NCI-H2196 treated with DMSO at 0.1 percent for 48 hours (cell line): ENCODE results near the gene ITGB4.
"Not testable (repeated sequence)": the region's sequence is repeated elsewhere in the genome, so short reads cannot be mapped to it uniquely, and the experiment has no call there.

Experiments
- DNase-seq: peaks from one replicate; lab custom pipeline; 2025; ENCODE audit not compliant: unreplicated experiment; lab: John Stamatoyannopoulos, UW

Gene ITGB4

GRCh38 chr17:75752802-75753513 lies 31.7 kb downstream of the ITGB4 start:
- DNase-seq = no peak

GRCh38 chr17:75753514-75754377 lies 32.5 kb downstream of the ITGB4 start:
- no peak for DNase-seq

- DNase-seq = no peak
Measured at GRCh38 chr17:75754378-75755204, 33.3 kb downstream of the ITGB4 start.

DNA sequence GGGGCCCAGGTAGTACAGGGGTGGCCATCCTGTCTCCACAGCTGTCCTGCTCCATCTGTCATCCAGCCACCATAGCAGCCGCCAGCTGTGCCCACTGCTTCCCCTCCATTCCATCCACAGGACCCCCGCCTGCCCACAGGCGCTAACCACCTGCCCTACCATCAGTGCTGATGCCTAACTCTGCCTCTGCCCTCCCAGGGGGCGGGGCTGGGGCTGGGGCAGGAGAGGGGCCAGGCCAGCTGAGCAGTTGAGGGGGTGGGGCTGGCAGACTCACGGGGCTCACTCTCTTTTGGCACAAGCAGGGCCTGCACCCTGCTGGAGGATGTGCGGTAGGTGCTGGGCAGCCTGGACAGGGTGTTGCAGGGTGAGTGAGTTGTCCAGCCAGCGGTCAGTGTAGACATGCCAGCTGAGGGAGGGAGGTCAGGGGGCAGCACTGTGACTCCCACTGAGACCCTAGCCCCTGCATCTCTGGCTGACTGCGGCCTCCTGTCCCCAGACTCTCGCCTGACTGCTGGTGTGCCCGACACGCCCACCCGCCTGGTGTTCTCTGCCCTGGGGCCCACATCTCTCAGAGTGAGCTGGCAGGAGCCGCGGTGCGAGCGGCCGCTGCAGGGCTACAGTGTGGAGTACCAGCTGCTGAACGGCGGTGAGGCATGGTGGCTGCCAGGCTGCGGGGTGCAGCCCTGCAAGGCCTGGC lies 34.1 kb downstream of the ITGB4 start:
- no peak for DNase-seq

DNA sequence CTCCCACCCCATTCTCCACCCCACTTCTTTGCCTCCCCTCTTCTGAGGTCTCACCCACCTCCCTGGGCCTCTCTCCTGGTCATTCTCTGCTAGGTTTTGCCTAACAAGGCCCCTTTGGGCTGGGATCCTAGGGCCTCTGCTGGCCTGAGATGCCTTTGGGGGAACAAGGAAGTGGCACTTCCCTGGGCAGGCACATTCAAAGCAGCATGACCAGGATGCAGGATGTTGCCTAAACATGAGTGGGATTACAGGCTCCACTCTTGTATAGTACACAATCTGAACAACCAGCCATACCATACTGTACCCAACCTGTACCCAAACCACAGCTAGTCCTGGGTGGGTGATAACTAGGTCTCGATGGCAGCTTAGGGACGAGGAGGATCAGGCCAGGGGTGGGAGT lies 34.7 kb downstream of the ITGB4 start:
- DNase-seq = no peak

DNA sequence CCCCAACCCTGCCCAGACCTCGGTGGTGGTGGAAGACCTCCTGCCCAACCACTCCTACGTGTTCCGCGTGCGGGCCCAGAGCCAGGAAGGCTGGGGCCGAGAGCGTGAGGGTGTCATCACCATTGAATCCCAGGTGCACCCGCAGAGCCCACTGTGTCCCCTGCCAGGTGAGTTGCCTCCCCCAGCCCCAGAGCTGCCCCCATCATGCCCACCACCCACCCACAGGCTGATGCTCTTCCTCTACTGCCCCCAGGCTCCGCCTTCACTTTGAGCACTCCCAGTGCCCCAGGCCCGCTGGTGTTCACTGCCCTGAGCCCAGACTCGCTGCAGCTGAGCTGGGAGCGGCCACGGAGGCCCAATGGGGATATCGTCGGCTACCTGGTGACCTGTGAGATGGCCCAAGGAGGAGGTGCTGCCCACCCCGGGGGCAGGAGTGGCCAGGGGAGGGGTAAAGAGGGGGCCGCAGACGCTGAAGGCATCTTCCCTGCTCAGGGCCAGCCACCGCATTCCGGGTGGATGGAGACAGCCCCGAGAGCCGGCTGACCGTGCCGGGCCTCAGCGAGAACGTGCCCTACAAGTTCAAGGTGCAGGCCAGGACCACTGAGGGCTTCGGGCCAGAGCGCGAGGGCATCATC lies 35.3 kb downstream of the ITGB4 start:
- no peak for DNase-seq

DNA sequence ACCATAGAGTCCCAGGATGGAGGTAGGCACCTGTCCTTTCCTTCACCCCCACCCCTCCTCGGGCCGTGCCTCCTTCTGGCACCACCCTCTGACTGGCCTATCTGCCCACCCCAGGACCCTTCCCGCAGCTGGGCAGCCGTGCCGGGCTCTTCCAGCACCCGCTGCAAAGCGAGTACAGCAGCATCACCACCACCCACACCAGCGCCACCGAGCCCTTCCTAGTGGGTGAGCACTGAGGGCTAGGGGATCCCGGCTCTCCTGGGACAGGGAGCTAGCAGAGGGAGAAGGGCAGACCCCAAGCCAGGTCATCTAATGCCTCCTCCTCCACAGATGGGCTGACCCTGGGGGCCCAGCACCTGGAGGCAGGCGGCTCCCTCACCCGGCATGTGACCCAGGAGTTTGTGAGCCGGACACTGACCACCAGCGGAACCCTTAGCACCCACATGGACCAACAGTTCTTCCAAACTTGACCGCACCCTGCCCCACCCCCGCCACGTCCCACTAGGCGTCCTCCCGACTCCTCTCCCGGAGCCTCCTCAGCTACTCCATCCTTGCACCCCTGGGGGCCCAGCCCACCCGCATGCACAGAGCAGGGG lies 35.9 kb downstream of the ITGB4 start:
- DNase-seq = no peak

DNA sequence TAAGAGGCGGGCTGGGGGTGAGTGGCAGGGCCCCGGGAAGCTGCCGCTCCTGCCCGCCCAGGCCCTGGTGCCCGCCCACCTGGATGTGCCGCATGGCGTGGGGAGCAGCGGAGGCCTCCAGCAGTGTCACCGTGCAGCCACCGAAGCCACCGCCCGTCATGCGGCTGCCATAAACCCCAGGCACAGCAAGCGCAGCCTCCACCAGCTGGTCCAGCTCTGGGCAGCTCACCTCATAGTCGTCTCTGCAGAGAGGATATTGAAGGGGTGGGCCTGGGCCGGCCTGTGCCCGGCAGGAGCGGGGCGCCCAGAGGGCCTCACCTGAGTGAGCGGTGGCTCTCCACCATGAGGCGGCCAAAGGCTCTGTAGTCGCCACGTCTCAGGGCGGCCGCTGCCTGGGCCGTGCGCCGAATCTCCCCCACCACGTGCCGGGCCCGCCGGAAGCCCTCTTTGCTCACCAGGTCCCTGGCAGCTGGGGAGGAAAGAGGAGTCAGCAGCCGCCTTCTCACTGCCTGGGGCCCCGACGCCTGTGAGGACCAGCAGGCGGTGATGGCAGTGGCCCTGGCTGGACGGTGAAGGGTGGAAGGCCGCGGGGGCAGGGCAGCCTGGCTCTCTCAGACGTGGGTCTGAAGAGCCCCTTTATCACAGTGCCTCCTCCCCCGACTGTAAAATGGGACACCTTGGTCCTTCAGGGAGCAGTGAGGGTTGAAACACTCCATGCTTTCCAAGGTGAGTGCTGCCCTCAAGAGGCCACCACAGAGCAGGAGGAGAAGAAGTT lies 37.1 kb downstream of the ITGB4 start:
- DNase-seq = no peak

DNA sequence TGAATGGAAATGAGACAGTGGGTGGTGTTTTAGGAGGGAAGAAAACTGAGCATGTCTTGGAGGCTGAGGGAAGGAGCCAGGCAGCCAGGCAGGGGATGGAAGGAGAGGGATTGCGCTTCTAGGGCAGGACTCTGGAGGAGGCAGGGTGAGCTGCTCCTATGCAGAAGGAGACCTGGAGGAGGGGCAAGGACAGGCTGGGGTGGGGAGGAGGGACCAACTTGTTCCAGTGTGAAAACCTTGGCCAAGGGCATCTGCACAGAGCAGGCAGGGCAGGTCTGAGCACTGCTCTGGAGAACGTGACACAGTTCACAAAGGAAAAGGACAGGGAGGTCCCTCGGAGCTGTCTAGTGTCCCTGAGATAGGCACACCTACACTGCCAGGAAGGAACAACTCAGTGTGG lies 38.2 kb downstream of the ITGB4 start:
- DNase-seq = no peak

GRCh38 chr17:75759978-75760640 lies 38.9 kb downstream of the ITGB4 start:
- not testable (repeated sequence) for DNase-seq

- no peak for DNase-seq
Measured at GRCh38 chr17:75762513-75763268, 41.4 kb downstream of the ITGB4 start.

DNA sequence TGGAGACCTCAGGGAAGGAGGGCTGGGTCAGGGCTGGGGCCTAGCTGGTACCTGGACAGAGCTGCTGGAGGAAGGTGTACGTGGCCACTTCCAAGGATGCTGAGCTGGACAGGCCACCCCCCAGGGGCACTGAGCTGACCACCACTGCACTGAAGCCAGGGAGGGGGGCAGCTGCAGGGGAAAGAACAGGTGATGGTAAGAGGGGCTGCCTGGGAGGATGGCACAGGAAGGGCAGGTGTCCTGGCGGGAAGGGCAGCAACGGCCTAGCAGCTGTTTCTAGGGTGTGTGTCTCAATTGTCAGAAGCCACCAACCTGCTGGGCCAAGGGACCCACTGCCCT lies 42.0 kb downstream of the ITGB4 start:
- no peak for DNase-seq

GRCh38 chr17:75763613-75764416 lies 42.6 kb downstream of the ITGB4 start:
- no peak for DNase-seq

- no peak for DNase-seq
Measured at GRCh38 chr17:75764417-75764710, 43.1 kb downstream of the ITGB4 start.

DNA sequence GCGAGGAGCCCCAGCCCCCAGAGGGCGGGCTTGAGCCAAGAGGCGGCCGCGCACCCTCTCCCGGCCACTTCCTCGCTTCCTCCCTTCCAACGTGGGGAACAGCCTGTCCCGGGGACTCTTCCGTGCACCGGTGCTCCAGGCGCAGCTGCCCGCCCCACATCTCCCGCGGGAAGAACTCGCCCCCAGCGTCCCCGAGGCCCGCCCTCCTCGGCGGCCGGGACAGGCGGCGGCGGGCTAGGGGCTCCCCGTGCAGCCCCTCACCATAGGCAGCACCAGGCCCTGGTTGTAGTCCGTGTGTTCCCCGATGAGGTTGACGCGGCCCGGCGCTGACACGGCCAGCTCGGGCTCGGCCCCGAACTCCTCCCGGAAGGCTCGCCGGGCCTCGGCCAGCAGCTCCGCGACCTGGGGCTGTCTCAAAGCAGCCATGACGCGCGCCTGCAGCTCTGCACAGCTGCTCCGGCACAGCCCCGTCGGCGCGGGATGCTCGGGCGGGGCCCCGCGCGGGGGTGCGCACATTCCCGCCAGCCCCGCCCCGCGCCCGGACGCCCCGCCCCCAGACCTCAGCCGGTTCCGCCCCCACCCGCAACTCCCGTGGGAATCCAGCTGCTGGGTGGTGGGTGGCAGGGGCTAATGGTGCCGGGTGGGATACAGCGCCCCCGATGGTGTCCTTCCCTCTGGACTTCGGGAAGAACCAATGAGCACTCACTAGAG lies 43.6 kb downstream of the ITGB4 start, which contains the start of gene GALK1:
Gene GALK1, minus strand, starts transcription at position 482 of the 711 bp plus-strand sequence. Its CDS starts 56 bp downstream, at position 426.
- DNase-seq = peak; percentile 53

- DNase-seq = no peak
Measured at GRCh38 chr17:75765981-75766380, 44.7 kb downstream of the ITGB4 start.

DNA sequence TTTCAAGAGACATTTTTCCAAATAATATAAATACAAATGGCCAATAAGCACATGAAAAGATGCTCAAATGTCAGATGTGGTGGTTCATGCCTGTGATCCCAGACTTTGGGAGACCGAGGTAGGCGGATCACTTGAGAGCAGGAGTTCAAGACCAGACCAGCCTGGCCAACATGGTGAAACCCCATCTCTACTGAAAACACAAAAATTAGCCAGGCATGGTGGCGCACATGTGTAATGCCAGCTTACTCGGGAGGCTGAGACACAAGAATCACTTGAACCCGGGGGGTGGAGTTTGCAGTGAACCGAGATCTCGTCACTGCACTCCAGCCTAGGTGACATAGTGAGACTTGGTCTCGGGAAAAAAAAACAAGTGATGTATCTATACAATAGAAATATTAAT lies 46.6 kb downstream of the ITGB4 start:
- DNase-seq = no peak
